SK-N-SH (cell line): ENCODE results near the gene AXIN2.

Experiments
- EP300 ChIP-seq, 2 experiments: IDR thresholded peaks; 2 replicates each; pipeline versions ENCODE4 v1.4.0 to v1.6.1; 2012; ENCODE audit warnings: borderline replicate concordance in 1 of 2, low read depth in 1 of 2, low read length in 1 of 2
- FOXM1 ChIP-seq: IDR thresholded peaks from 2 replicates; pipeline ENCODE4 v1.4.0; 2012; ENCODE audit warnings: low read depth, mild to moderate bottlenecking
- MAX ChIP-seq: IDR thresholded peaks from 2 replicates; pipeline ENCODE4 v1.4.0; 2012; ENCODE audit warnings: low read depth
- MXI1 ChIP-seq: IDR thresholded peaks from 2 replicates; pipeline ENCODE4 v1.6.1; 2012; ENCODE audit warnings: mild to moderate bottlenecking, low read depth, low read length, improper control_type of control experiment
- NFIC ChIP-seq: IDR thresholded peaks from 2 replicates; pipeline ENCODE4 v1.4.0; 2012; ENCODE audit warnings: borderline replicate concordance
- RAD21 ChIP-seq: IDR thresholded peaks from 2 replicates; pipeline ENCODE4 v1.6.1; 2012; ENCODE audit warnings: mild to moderate bottlenecking, low read length
- RXRA ChIP-seq: IDR thresholded peaks from 2 replicates; pipeline ENCODE4 v1.4.0; 2012; ENCODE audit warnings: low read depth, mild to moderate bottlenecking, borderline replicate concordance
- TAF1 ChIP-seq: IDR thresholded peaks from 2 replicates; pipeline ENCODE4 v1.6.1; 2012; ENCODE audit warnings: low read depth, mild to moderate bottlenecking, low read length, moderate library complexity, borderline replicate concordance
- TF ChIP-seq, protein P1 (sequence below): fragments of 200-600 bp; sonication (generic); IDR thresholded peaks from 2 replicates; pipeline ENCODE4 v1.6.1; 2017; ENCODE audit warnings: antibody characterized with exemption, mild to moderate bottlenecking, moderate library complexity
- TF ChIP-seq, protein P2 (sequence below): IDR thresholded peaks from 2 replicates; pipeline ENCODE4; 2012
- TF ChIP-seq, protein P3 (sequence below): fragments of 150-350 bp; IDR thresholded peaks from 2 replicates; pipeline ENCODE4 v1.6.1; 2017; ENCODE audit warnings: antibody characterized with exemption, low read length, low read depth, borderline replicate concordance

DNA sequence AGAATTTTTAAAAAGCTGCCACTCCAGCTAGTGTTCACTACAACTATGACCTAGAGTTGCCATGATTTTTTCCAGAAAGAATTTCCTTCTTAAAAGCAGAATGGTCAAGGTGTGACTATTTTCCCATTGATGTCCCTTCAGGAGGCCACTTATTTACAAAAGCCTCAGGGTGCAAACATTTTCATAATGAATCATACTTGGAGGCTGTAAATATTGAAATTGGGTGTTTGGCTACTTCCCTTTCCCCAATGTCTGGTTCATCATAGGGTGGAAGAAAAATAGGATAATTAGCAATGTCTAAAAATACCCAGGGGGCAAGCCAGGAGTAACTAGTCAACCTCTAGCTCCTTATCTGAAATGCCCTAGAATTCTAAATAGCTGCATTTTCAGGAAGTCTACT, 18.8 kb downstream of the AXIN2 start:
- TF ChIP-seq, protein P1, sequence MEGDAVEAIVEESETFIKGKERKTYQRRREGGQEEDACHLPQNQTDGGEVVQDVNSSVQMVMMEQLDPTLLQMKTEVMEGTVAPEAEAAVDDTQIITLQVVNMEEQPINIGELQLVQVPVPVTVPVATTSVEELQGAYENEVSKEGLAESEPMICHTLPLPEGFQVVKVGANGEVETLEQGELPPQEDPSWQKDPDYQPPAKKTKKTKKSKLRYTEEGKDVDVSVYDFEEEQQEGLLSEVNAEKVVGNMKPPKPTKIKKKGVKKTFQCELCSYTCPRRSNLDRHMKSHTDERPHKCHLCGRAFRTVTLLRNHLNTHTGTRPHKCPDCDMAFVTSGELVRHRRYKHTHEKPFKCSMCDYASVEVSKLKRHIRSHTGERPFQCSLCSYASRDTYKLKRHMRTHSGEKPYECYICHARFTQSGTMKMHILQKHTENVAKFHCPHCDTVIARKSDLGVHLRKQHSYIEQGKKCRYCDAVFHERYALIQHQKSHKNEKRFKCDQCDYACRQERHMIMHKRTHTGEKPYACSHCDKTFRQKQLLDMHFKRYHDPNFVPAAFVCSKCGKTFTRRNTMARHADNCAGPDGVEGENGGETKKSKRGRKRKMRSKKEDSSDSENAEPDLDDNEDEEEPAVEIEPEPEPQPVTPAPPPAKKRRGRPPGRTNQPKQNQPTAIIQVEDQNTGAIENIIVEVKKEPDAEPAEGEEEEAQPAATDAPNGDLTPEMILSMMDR, result no peak
- no peak for TF ChIP-seq RXRA
- TF ChIP-seq RAD21, result no peak
- TF ChIP-seq, protein P2, sequence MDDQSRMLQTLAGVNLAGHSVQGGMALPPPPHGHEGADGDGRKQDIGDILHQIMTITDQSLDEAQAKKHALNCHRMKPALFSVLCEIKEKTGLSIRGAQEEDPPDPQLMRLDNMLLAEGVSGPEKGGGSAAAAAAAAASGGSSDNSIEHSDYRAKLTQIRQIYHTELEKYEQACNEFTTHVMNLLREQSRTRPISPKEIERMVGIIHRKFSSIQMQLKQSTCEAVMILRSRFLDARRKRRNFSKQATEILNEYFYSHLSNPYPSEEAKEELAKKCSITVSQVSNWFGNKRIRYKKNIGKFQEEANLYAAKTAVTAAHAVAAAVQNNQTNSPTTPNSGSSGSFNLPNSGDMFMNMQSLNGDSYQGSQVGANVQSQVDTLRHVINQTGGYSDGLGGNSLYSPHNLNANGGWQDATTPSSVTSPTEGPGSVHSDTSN, result no peak
- TF ChIP-seq, protein P3, sequence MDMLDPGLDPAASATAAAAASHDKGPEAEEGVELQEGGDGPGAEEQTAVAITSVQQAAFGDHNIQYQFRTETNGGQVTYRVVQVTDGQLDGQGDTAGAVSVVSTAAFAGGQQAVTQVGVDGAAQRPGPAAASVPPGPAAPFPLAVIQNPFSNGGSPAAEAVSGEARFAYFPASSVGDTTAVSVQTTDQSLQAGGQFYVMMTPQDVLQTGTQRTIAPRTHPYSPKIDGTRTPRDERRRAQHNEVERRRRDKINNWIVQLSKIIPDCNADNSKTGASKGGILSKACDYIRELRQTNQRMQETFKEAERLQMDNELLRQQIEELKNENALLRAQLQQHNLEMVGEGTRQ, result no peak
- no peak for TF ChIP-seq FOXM1
- no peak for TF ChIP-seq EP300 (IDR thresholded peaks at IDR 0.05; ENCODE audit: borderline replicate concordance in 1 of 2, low read depth in 1 of 2, low read length in 1 of 2)
- no peak for TF ChIP-seq TAF1
- TF ChIP-seq MAX, result no peak
- TF ChIP-seq MXI1, result no peak
- no peak for TF ChIP-seq NFIC
